SH-SY5Y (cell line): ENCODE measurements around the gene ROBO2.

ENCODE experiments used
- GATA2 ChIP-seq: IDR thresholded peaks from 2 replicates; pipeline ENCODE4 v1.6.1; 2011; ENCODE audit warnings: mild to moderate bottlenecking, low read depth, low read length
- GATA3 ChIP-seq: IDR thresholded peaks from 2 replicates; pipeline ENCODE4 v1.6.1; 2011; ENCODE audit warnings: low read depth, mild to moderate bottlenecking, low read length, moderate library complexity

The ROBO2 gene

GRCh38 chr3:77699125-77699691 lies 659.3 kb downstream of the ROBO2 start:
- TF ChIP-seq GATA2 (no peak), GATA3 (no peak)
